Renal cortex interstitium (tissue), 11 donors: Measurements from ENCODE around the gene AKT1. TPM values are rescaled to one million over a fixed set of nuclear protein-coding genes. Genes with fewer than 3 reads are reported as not detected.
"Not testable (repeated sequence)": the region's sequence is repeated elsewhere in the genome, so short reads cannot be mapped to it uniquely, and the experiment has no call there.

Source experiments
- DNase-seq, 11 donors: peaks; one replicate each; pipeline ENCODE4 v3.0.0-alpha.2; 2013; ENCODE audit warnings: low read depth in 9 of 11, low spot score in 4 of 11; ENCODE audit errors: extremely low read depth in 1 of 11
- polyA plus RNA-seq, 3 donors: library from polyadenylated mRNA; unstranded; fragments of 120-200 nt; gene quantifications; one replicate each; pipeline ENCODE4 v1.2.1, GENCODE V29; 2013; ENCODE audit not compliant: insufficient read length in 3 of 3

AKT1 gene
- polyA plus RNA-seq, 3 donors = 100 to 145 (median 127) TPM

- DNase-seq = not testable (repeated sequence)
Measured at GRCh38 chr14:104750753-104751057, 44.8 kb downstream of the AKT1 start.

GRCh38 chr14:104750056-104750752, 45.3 kb downstream of the AKT1 start:
- DNase-seq = no peak

DNA sequence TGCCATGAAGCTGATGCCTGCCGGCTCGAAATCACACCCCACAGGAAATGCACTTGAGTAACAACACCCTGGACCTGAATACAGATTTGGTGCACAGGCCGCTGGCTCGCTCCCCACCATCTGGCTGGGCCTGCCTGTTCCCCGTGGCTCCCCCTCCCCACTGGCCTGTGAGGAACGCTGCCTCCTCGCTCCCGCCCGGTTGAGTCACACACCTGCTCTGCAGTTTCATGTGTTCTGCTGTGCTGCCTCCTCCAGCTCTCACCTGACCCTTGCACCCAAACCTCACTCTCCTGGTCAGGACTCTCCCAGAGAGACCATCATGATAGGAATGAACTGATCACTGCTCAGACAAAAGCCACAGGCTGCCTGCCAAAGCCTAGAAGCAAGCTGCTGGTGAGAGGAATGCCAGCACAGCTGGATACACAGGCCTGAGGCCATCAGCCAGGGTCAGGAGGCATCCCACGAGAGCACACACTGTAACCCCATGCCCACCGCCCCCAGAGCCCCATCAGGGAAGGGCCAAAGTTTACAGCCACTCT, 46.4 kb downstream of the AKT1 start:
- peak in 1 of 11 donors; percentile 35 for DNase-seq

DNA sequence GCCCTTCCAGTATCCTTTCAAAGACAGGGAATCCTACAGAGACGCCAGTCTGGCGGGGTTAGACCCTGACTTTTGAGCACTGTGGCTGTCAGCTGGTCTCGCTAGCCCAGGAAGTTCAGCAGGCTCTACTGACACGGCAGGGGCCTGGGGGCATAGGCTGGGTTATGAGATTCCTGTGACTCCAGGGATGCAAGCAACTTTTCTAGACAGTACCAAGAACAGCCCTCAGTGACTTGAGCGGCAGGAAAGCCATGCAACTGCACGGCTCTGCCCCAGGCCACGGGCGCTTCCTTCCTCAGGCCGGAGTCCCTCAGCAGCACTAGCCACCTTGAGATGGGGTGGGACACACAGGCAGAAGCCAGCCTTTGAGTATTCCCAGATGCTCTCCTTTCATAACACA, 47.7 kb downstream of the AKT1 start:
- no peak for DNase-seq

- DNase-seq = peak in 1 of 11 donors; percentile 37
Measured at GRCh38 chr14:104746934-104747481, 48.5 kb downstream of the AKT1 start.

DNA sequence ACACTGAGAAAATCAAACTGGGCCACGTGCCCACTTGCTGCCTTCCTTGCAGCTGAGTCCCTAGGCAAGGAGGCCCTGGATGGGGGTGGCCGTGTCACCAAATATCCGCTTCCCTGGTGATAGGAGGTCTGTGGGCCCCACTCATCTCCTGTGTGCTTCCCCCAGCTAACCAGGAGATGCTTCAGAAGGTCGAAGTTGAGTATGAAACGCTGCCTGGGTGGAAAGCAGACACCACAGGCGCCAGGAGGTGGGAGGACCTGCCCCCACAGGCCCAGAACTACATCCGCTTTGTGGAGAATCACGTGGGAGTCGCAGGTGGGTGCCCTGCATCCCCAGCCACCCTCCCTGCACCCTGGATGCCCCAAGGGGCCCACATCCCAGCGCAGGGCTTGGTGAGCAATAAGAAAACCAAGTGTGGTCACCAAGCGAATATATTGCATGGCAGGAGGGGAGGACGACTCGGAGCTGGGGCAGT, 49.4 kb downstream of the AKT1 start:
- no peak for DNase-seq

DNA sequence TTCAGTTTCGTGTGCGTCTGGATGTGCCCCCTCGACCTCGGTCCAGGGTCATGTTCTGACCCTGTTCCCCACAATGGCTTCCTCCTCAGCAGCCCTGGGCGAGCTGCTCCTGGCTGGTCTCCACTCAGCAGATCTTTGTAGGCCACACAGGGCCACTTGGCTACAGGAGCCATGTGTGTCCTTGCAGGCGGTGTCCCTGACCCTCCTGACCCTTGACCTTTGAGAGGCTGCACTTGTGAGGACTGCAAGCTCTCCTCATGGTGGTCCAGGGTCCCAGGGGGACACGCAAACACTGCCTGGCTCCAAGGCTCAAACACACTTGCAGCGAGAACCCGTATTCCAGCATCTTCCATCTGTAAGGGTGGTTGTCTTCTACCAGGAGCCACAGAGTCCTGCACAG, 50.1 kb downstream of the AKT1 start:
- no peak for DNase-seq

DNA sequence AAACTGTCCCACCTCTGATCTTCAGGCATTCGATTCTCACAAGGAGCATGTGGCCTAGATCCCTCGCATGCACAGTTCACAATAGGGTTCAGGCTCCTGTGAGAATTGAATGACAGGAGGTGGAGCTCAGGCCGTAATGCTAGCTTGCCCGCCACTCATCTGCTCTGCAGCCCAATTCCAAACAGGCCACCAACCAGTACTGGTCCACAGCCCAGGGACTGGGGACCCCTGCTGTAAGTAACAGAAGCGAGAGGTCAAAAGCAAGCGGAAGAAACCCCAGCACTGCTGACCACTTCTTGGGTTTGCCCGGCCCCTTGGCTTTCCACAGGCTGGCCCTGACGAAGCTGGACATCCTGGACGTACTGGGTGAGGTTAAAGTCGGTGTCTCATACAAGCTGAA, 51.1 kb downstream of the AKT1 start:
- no peak for DNase-seq

- no peak for DNase-seq
Measured at GRCh38 chr14:104743461-104744380, 51.8 kb downstream of the AKT1 start.

- no peak for DNase-seq
Measured at GRCh38 chr14:104742586-104743455, 52.7 kb downstream of the AKT1 start.

- no peak for DNase-seq
Measured at GRCh38 chr14:104741803-104742251, 53.7 kb downstream of the AKT1 start.

GRCh38 chr14:104741108-104741802, 54.3 kb downstream of the AKT1 start:
- no peak for DNase-seq

GRCh38 chr14:104739546-104740516, 55.7 kb downstream of the AKT1 start:
- DNase-seq = no peak

GRCh38 chr14:104739026-104739425, 56.5 kb downstream of the AKT1 start:
- DNase-seq = no peak

- DNase-seq = no peak
Measured at GRCh38 chr14:104738375-104739019, 57.1 kb downstream of the AKT1 start.

GRCh38 chr14:104735830-104736642, 59.5 kb downstream of the AKT1 start:
- peak in 1 of 11 donors; percentile 14 for DNase-seq
